ENCODE results near the gene RYR3.

RYR3 gene

DNA sequence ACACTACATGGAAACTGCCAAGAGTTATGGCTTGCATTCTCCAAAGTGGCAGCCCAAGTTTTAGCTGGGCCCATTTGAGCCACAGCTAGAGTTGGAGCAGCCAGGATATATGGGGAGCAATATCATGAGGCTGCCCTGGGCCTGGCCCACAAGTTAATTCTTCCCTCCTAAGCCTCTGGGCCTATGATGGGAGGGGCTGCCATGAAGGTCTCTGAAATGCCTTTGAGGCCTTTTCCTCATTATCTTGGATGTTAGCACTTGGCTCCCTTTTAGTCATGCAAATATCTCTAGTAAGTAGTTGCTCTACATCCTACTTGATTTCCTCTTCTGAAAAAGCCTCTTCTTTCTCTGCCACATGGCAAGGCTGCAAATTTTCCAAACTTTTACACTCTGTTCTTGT is 400.0 kb downstream of the RYR3 start:
- no peak for DNase-seq (ENCODE audit: low read depth)

- no peak for DNase-seq (ENCODE audit: low read depth)
Measured at GRCh38 chr15:33716025-33716424, 405.3 kb downstream of the RYR3 start.

GRCh38 chr15:33720952-33721351 is 410.2 kb downstream of the RYR3 start:
- DNase-seq (ENCODE audit: low read depth) = no peak

GRCh38 chr15:33722005-33722672 is 411.4 kb downstream of the RYR3 start:
- no peak for DNase-seq (ENCODE audit: low read depth)

GRCh38 chr15:33722673-33723015 is 411.9 kb downstream of the RYR3 start:
- no peak for DNase-seq (ENCODE audit: low read depth)

DNA sequence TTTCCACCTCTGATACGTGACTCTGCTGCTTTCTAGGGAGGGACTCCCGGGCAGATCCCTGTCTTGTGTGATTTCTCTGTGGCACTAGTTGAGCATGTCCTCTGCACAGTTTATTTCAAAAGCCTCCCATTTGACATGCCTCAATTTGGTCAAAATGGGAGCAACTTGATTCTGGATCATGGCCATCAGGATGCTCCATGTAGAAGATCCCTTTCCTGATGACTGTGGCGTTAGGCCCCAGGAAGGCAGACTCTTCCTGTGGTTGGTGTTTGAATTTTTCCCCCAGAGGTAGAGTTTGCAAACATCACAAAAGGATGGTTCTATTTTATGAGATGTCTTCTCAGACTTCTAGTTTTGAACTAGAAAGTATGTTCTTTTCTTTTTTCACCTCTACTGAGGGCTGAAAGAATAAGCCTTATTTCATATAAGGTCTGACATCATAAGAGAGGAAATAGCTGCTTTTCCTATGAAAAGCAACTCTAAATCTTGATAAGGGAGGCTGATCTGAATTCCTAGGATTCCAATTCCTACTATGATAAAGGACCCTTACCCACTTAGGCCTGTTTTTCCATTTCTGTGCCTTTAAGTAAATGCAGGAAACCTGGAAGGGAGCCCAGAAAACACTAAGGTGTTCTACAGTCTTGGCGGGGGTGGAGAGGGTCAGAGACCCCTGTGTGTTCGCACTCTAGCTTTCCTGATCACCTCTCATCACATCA is 413.7 kb downstream of the RYR3 start:
- DNase-seq (ENCODE audit: low read depth) = no peak

DNA sequence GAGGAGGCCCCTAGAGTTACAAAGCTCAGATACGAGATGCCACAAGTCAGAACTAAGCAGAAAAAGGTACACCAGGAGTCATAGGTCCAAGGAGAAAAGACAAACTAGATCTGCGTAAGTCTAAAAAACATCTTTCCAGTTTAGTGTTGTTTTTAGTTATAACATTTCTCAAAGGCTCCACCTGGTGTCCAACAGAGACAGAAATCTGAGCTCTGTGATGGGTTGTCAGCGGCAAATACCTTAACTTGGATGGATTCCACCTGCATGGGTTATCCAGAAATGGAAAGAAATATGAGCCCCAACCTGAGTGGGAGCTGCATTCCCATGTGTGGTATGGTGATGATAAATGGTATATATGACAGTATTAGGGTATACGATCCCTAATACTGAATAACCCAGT is 418.9 kb downstream of the RYR3 start:
- DNase-seq (ENCODE audit: low read depth) = no peak

DNA sequence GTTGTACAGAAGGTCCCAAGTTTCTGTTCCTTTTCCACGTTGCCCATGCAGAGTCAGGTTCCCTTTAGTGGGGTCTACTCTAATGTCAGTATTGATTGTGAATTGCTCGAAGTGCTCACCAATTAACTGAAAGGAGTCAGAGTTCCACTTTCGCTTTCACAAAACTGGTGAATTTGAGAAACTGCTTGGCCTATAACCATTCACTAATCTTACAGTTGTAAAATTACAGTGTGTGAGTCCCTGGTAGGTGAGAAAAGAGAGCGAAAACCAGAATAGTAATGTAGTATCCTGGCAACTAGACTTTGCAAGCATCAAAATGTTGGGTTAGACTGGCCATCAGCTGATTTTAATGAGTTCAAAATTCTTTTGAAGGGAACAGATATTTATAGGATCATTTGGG is 420.0 kb downstream of the RYR3 start:
- DNase-seq (ENCODE audit: low read depth) = no peak

DNA sequence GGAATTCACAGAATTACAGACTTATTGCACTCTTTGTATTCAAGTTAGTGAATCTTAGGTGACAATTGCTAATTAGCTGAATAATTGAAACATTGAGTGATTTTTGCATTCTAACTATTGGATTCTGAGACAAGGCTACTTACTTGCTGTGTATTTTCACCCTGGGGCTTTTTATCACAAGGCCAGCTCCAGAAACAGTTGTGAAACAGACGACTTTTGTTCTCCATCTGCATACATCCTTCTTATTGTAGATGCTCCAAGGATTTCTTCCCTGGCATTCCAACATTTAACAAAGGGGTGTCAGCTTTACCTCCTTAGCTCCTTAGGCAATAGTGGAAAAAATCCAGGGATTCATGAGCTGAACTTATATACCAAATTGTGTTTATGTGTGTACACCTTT is 424.4 kb downstream of the RYR3 start:
- DNase-seq (ENCODE audit: low read depth) = no peak

DNA sequence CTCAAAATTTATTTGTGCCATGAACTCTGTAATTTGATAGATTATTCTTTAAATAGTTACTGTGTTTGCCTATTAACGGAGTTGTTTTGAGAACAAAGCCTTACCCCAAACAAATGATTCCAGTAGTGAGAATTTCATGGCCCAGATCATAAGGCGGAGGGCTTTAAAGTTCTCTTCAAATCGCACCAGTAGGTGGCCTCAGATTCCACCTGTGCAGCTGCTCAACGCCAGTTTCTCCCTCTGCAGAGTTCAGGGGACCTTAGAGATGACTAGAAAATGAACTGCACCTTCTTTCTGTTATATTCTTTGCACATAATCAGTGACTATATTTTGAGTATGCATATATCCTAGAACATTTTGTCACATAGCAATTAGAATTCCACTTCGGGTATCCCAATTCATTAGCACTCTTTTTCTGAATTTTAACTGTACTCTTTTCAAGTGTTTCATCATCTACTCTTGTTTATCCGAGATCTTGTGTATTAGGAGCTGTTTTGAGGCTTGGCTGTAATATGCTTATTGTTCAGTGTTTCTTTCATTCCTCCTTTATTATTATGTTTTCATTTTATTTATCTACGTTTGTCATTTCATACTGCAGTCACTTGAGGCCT is 425.0 kb downstream of the RYR3 start:
- DNase-seq (ENCODE audit: low read depth) = no peak

GRCh38 chr15:33737687-33738601 is 427.2 kb downstream of the RYR3 start:
- no peak for DNase-seq (ENCODE audit: low read depth)

DNA sequence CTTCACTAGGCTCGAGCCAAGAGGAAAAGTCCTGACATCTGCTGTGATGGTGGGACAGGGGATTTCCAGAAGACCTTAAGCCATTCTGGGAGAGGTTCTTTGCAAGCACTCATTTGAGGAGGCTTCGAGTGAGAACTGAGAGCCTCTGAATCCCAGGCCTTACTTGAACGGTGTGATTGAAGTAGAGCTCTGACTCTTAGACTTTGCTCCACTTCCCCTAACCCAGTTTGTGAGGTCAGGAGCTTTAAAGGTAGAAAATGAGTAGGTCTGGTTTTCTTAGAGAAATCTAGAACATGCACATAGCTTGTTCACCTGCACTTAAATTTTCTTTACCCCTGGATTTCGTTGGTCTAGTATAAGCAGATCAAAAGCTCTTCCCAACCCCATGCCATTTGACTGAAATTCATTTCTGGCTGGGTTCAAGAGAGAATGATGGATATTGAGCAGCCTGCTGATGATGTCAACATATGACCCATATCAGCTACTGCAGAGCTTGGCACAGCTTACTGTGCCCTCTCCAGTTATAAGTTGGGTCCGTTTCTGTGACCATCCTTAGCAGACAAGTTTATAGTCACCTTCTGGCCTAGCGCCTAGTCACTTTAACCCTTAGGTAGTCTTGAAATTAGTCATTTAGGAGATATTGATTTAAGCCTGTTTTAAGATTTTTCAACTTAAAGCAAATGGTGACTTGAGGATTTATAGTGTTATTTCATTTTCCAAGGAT is 428.3 kb downstream of the RYR3 start:
- no peak for DNase-seq (ENCODE audit: low read depth)

DNA sequence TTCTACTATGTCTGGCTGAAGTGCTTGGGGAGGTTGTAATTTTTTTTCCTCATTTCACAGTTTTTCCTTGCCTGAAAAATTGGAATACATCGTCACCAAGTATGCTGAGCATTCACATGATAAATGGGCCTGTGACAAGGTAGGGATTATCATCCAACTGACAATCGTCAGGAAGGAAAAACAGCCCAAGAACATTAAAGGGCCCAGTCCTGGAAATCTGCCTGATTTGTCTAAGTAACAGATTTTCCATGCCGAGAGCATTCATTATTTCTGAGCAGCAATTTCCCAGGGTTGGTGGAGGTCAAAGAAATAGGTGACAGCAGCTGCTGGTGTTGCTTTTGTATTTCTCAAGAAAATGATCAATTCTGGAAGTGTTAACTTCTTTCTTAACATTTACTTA is 431.5 kb downstream of the RYR3 start:
- no peak for DNase-seq (ENCODE audit: low read depth)

GRCh38 chr15:33742800-33743199 is 432.0 kb downstream of the RYR3 start:
- no peak for DNase-seq (ENCODE audit: low read depth)

DNA sequence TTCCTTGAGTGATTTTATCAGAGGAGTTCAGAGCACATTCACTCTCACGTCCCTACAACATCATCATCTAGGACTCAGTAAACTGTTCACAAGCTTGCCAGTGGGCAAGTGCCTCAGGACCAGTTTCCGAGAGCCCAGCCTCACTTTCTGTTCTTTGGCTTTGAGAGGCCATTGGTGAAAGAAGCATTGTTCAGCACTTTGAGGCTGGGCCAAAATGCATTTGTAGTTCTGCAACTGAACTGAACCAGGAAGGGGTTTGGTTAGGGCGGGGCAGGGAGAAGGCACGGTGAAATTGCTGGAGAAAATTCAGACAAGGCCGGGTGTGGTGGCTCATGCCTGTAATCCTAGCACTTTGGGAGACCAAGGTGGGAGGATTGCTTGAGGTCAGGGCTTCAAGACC is 435.4 kb downstream of the RYR3 start:
- DNase-seq (ENCODE audit: low read depth) = no peak

DNA sequence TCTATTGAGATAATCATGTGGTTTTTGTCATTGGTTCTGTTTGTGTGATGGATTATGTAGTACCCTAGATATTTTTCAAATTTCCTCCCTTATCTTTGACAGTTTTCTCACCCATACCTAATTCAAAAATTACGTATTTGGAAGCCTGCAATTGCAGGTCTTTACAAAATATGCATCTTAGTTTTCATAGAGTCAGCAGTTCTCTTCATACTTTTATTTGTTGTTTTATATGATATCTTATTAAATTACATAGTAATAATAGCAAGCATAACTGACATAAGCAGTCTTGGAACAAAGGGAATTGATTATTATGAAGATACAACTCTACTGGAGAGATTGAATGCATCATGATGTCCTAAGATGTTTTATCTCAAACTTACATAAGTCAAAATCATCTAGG is 442.2 kb downstream of the RYR3 start:
- no peak for DNase-seq (ENCODE audit: low read depth)

GRCh38 chr15:33754242-33754641 is 443.5 kb downstream of the RYR3 start:
- DNase-seq (ENCODE audit: low read depth) = no peak

- no peak for DNase-seq (ENCODE audit: low read depth)
Measured at GRCh38 chr15:33756961-33757360, 446.2 kb downstream of the RYR3 start.

GRCh38 chr15:33757516-33758232 is 446.9 kb downstream of the RYR3 start:
- no peak for DNase-seq (ENCODE audit: low read depth)

GRCh38 chr15:33766389-33766788 is 455.6 kb downstream of the RYR3 start:
- DNase-seq (ENCODE audit: low read depth) = no peak

GRCh38 chr15:33768670-33769190 is 458.0 kb downstream of the RYR3 start:
- DNase-seq (ENCODE audit: low read depth) = no peak
